ENCODE data around the gene NFATC2.

DNA sequence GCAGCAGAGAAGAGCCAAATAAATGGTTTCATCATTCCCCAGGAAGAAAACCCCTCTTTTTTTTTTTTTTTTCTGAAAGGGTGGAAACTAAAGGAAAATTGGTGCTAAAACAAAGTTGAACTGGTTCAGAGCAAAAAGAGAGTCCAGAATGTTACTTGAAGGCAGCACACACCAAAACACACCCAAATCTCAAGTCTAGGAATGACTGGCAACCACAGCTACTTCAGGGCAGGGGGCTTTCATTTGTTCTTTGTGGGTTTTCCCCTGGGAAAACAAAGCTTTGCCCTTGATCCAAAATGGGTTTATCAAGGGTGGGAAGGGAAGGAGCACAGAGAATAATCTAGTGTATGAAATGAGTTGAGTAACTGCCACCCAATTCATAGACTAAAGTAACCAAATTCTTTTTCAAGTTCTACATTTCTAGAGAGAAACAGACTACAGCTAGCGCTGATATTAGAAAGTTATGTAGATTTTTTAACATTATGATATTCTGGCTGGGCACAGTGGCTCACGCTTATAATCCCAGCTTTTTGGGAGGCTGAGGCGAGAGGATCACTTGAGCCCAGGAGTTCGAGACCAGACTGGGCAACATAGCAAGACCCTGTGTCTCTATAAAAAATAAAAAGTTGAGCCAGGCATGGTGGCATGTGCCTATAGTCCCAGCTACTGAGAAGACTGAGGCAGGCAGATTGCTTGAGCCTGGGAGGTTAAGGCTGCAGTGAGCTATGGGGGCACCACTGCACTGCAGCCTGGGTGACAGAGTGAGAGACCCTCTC lies 119.8 kb downstream of the NFATC2 start:
- TF ChIP-seq, protein P1, sequence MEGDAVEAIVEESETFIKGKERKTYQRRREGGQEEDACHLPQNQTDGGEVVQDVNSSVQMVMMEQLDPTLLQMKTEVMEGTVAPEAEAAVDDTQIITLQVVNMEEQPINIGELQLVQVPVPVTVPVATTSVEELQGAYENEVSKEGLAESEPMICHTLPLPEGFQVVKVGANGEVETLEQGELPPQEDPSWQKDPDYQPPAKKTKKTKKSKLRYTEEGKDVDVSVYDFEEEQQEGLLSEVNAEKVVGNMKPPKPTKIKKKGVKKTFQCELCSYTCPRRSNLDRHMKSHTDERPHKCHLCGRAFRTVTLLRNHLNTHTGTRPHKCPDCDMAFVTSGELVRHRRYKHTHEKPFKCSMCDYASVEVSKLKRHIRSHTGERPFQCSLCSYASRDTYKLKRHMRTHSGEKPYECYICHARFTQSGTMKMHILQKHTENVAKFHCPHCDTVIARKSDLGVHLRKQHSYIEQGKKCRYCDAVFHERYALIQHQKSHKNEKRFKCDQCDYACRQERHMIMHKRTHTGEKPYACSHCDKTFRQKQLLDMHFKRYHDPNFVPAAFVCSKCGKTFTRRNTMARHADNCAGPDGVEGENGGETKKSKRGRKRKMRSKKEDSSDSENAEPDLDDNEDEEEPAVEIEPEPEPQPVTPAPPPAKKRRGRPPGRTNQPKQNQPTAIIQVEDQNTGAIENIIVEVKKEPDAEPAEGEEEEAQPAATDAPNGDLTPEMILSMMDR (IDR thresholded peaks at IDR 0.05; ENCODE audit: insufficient read depth, low read length, poor library complexity, severe bottlenecking), result no peak
- no peak for TF ChIP-seq EZH2phosphoT487 (conservative IDR thresholded peaks at IDR 0.05; ENCODE audit: low read length)

Data from SU-DHL-6 (cell line).